GM12865 (cell line): ENCODE results near the gene TUBA8.
"Not testable (repeated sequence)": the region's sequence is repeated elsewhere in the genome, so short reads cannot be mapped to it uniquely, and the experiment has no call there.

Experiments
- DNase-seq: peaks from one replicate; pipeline ENCODE4 v3.0.0; 2010; ENCODE audit warnings: low read depth
- H3K4me3 ChIP-seq: 2 replicates; pipeline ENCODE4 v1.5.1; 2011; ENCODE audit warnings: mild to moderate bottlenecking, low read depth, low read length, control low read depth
- CTCF ChIP-seq: IDR thresholded peaks from 2 replicates; pipeline ENCODE4 v1.5.1; 2011; ENCODE audit warnings: low read length, control low read depth, low read depth, inconsistent platforms; ENCODE audit not compliant: insufficient read depth; ENCODE audit errors: missing control alignments

TUBA8 gene

GRCh38 chr22:18071968-18072310, 38.7 kb upstream of the TUBA8 start:
- no peak for TF ChIP-seq CTCF
- no peak overlapping the region for H3K4me3 ChIP-seq
- DNase-seq: no peak

DNA sequence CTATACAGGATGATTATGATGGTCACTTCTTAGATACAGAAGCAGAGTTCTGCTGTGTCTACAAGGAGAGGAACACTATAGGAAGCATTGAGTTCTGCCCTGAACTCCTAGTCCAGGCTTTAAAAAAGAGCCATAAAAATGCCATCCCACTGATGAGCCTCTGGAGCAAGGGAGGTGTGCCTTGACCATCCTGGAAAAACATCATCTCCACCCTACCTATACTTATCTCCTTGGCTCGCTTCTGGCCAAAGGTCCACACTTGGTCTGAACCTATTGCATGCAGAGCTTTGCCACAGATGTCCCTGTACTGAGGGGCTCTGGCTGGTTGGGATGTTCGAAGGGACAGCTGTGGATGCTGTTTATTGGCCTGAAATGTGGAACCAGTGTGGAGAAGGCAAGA, 37.1 kb upstream of the TUBA8 start:
- no peak for DNase-seq
- TF ChIP-seq CTCF: no peak
- no peak overlapping the region for H3K4me3 ChIP-seq

DNA sequence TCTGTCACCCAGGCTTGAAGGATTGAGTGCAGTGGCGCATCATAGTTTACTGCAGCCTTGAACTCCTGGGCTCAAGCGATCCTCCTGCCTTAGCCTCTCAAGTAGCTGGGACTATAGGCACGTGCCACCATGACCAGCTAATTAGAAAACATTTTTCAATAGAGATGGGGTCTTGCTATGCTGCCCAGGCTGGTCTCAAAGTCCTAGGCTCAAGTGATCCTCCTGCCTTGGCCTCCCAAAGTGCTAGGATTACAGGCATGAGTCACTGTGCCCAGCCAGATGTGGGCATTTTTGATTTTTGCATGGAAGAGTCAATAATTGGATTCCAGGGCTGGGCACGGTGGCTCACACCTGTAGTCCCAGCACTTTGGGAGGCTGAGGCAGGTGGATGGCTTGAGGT, 36.7 kb upstream of the TUBA8 start:
- not testable (repeated sequence) for DNase-seq, H3K4me3 ChIP-seq

GRCh38 chr22:18075101-18075719, 35.4 kb upstream of the TUBA8 start:
- no peak for DNase-seq
- TF ChIP-seq CTCF: no peak
- H3K4me3 ChIP-seq: no peak overlapping the region

- peak overlapping the region; percentile 85 for H3K4me3 ChIP-seq
- peak; percentile 87 for DNase-seq
- TF ChIP-seq CTCF: peak; percentile 67
These were observed 34.7 kb upstream of the TUBA8 start for GRCh38 chr22:18075720-18076497.

- H3K4me3 ChIP-seq: peak overlapping the region; percentile 85
- TF ChIP-seq CTCF: no peak
- DNase-seq: no peak
These were observed 33.4 kb upstream of the TUBA8 start for GRCh38 chr22:18077087-18077638.

DNA sequence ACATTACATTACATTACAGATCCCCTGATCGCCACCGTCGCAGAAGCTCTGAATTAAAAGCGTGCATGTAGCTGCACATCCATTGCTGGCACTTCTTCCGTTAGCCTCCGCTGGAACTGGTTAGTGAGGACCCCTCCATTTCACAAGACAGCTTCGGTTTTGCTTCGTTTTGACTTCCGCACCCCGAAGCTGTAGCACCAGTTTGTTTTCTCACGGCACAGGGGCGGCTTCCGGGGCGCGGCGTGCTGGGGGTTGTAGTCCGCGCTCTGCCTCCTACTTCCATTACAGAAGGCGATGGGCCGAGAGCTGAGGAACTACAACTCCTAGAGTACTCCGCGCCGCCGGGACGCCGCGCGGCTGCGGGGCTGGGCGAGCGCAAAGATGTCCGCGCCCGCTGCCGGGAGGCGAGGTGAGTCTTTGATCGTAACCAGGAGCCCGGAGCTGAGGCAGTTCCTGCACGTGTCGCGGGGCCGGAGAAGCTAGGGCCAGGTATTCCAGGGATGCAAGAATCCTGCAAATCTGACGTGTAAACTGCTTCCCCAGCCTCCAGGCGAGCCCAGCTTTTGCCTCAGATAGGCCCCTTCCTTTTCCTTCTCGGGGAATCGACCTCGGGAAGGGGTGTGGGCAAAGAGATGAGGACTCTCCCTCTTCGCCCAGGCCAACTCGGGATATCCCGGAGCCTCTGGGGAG, 32.8 kb upstream of the TUBA8 start, which contains the start of gene PEX26:
TSS of gene PEX26 (plus strand) at position 352 of the 690 bp plus-strand sequence. CDS start 387 bp downstream, outside the sequence.
- TF ChIP-seq CTCF: no peak
- DNase-seq: peak; percentile 99
- H3K4me3 ChIP-seq: peak within 1 kb of the TSS; percentile 85
